Mammary epithelial cell (primary cell): ENCODE results near the gene LRMDA.

Experiments
- CTCF ChIP-seq, 2 donors: IDR thresholded peaks in 1 of 2; conservative IDR thresholded peaks in 1 of 2; 2 replicates each; pipeline ENCODE4 v1.5.1; 2011 to 2012; ENCODE audit warnings: inconsistent platforms in 2 of 2, low read length in 2 of 2, mild to moderate bottlenecking in 2 of 2, control low read depth in 1 of 2, low read depth in 1 of 2; ENCODE audit not compliant: insufficient read depth in 1 of 2; ENCODE audit errors: extremely low read depth in 1 of 2
- EZH2 ChIP-seq: IDR thresholded peaks from 2 replicates; pipeline ENCODE4 v1.6.1; 2012; ENCODE audit warnings: low read length, inconsistent platforms, borderline replicate concordance

GRCh38 chr10:75751232-75751631, 319.8 kb downstream of the LRMDA start:
- no peak for TF ChIP-seq CTCF (conservative IDR thresholded peaks at IDR 0.05 in 1 of 2, IDR thresholded peaks at IDR 0.05 in 1 of 2; ENCODE audit: extremely low read depth in 1 of 2, insufficient read depth in 1 of 2, low read depth in 1 of 2, low read length in 2 of 2)
- TF ChIP-seq EZH2, result no peak
